Skeletal muscle tissue (tissue), 4 donors: ENCODE measurements around the gene ANKS3. TPM values are rescaled to one million over a fixed set of nuclear protein-coding genes. Genes with fewer than 3 reads are reported as not detected.

Experiments used
- H3K27ac ChIP-seq: one replicate; pipeline ENCODE4 v1.7.0; 2013; ENCODE audit warnings: mild to moderate bottlenecking, low read depth, low read length, inconsistent platforms
- H3K27me3 ChIP-seq, 3 donors: one replicate each; pipeline ENCODE4 v1.7.0; 2013; ENCODE audit warnings: low read length in 3 of 3; ENCODE audit not compliant: control insufficient read depth in 3 of 3, insufficient read depth in 3 of 3
- H3K36me3 ChIP-seq, 3 donors: one replicate each; pipeline ENCODE4 v1.7.0; 2013; ENCODE audit warnings: low read length in 3 of 3; ENCODE audit not compliant: control insufficient read depth in 3 of 3, insufficient read depth in 3 of 3
- H3K4me1 ChIP-seq, 3 donors: one replicate each; pipeline ENCODE4 v1.7.0; 2013; ENCODE audit warnings: low read length in 3 of 3, mild to moderate bottlenecking in 3 of 3; ENCODE audit not compliant: control insufficient read depth in 3 of 3, insufficient read depth in 3 of 3
- H3K4me3 ChIP-seq, 3 donors: one replicate each; pipeline ENCODE4 v1.7.0; 2013; ENCODE audit warnings: low read length in 3 of 3
- H3K9ac ChIP-seq, 3 donors: one replicate each; pipeline ENCODE4 v1.7.0; 2013; ENCODE audit warnings: low read length in 3 of 3, mild to moderate bottlenecking in 3 of 3, moderate library complexity in 2 of 3, low read depth in 1 of 3
- H3K9me3 ChIP-seq, 3 donors: one replicate each; pipeline ENCODE4 v1.7.0; 2013; ENCODE audit warnings: low read length in 3 of 3; ENCODE audit not compliant: control insufficient read depth in 3 of 3
- total RNA-seq: library from RNA; depleted of rRNA; stranded (reverse); fragments of >200 nt; gene quantifications from one replicate; pipeline ENCODE4 v1.2.3, GENCODE V29; 2014
- donor health status: Osteomylitis.

Gene ANKS3
- total RNA-seq, 1 donor from 2014 or later: 15.1 TPM

DNA sequence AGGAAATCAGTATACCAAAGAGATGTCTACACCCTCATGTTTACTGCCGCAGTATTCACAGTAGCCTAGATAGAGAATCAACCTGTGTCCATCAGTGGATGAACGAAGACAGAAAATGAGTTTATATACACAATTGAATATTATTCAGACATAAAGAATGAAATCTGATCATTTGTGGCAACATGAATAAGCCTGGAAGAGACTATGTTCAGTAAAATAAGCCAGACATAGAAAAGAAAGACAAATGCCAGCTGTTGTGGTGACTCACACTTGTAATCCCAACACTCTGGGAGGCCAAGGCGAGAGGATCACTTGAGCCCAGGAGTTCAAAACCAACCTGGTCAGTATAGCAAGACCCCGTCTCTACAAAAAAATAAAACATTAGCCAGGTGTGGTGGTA lies 24.6 kb downstream of the ANKS3 start:
- peaks cover 18 to 32% (median 29%) of the 10 kb centered on the region in 3 donors for H3K36me3 ChIP-seq

DNA sequence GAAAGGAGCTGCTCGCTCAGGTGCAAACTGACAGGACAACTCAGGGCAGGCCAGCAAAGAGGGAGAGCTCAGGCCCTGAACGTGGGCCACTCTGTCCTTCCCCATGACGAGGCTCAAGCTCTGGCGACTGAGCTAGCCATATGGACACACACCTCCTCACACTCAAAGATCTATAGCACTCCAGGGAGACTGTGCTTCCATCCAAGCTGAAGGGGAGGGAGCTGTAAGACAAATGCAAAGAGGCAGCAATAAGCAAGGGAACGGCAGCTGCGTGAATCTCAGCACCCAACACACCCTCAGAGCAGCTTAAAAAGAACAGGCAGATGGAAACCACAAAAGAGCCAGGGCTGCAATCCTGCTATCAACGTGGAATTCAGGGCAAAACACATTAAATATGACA lies 27.2 kb downstream of the ANKS3 start:
- Histone ChIP-seq H3K36me3 (peaks cover 20 to 37% (median 32%) of the 10 kb centered on the region in 3 donors), H3K9me3 (no peaks in the 10 kb centered on the region), H3K9ac (peak overlapping the region in 1 of 3 donors; percentile 8), H3K4me3 (no peak overlapping the region), H3K27me3 (no peaks in the 10 kb centered on the region), H3K27ac (no peak overlapping the region), H3K4me1 (no peaks in the 10 kb centered on the region)

More for the DNA sequence above, 24.6 kb downstream of the ANKS3 start:
- Histone ChIP-seq H3K9me3 (no peaks in the 10 kb centered on the region), H3K27me3 (no peaks in the 10 kb centered on the region), H3K4me1 (no peaks in the 10 kb centered on the region), H3K4me3 (no peak overlapping the region), H3K27ac (no peak overlapping the region), H3K9ac (no peak overlapping the region)

DNA sequence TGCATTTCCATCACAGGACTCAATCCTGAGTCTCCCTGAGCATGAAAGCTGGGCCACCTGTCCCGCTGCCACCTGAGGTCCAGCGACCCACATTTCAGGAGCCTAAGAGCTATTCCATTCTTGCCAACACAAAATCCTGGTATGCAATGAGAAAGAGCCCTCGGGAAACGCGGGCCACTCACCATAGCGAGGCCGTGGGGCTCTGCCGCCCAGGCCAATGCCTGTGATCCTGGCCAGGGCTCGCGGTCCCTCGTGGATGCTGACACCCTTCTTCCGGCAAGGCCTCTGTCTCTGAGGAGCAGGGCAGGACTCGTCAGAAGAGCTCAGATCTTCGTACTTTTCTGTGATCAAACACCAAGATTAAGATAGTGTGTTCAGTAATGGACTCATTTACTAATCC lies 29.2 kb downstream of the ANKS3 start:
- H3K4me1 ChIP-seq: no peaks in the 10 kb centered on the region
- H3K36me3 ChIP-seq: peaks cover 37 to 49% (median 44%) of the 10 kb centered on the region in 3 donors
- H3K27ac ChIP-seq: no peak overlapping the region

DNA sequence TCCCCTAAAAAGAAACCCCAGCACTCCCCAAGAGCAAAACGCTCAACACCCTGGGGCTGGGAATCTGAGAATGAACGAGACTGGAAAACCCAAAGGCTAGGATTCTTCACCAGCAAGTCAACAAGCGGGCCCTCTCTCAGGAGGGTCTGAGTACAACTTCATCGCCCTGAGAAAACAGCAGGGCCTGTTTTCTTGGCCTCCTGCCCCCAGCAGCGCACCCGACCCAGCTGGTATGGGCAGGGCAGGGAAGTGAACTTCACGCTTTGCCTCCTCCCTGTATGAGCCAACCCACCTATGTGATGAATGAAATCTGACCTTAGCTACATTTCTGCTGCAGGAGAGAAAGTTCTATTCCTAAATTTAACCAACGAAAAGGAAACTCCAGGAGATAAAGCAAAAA lies 29.6 kb downstream of the ANKS3 start:
- no peaks in the 10 kb centered on the region for H3K4me1 ChIP-seq
- H3K27me3 ChIP-seq: no peaks in the 10 kb centered on the region
- H3K36me3 ChIP-seq: peaks cover 40 to 54% (median 47%) of the 10 kb centered on the region in 3 donors
- H3K9ac ChIP-seq: no peak overlapping the region
- H3K27ac ChIP-seq: no peak overlapping the region
- H3K4me3 ChIP-seq: no peak overlapping the region
- no peaks in the 10 kb centered on the region for H3K9me3 ChIP-seq

More for the DNA sequence above, 29.2 kb downstream of the ANKS3 start:
- Histone ChIP-seq H3K9me3 (no peaks in the 10 kb centered on the region), H3K9ac (no peak overlapping the region), H3K27me3 (no peaks in the 10 kb centered on the region), H3K4me3 (no peak overlapping the region)

DNA sequence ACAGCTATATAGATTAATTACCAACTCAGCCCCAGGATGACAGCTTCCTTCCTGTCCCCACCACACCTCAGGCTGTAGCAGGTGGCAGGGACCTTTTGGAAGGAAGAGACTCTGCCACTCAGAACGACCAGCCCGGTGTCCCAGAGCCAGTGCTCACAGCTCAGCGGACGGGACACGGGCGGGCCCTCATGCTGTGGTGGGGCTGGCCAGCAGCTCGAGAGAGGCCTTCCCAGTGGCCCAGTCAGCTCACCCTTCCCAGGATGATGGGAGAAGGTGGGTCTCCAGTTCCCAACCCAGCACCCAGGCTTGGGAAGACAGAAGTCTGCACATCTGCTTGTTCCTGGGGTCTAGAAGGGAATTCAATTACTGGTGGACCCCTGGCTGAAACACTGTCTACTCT lies 30.2 kb downstream of the ANKS3 start:
- H3K4me3 ChIP-seq: no peak overlapping the region
- H3K9ac ChIP-seq: no peak overlapping the region
- no peaks in the 10 kb centered on the region for H3K4me1 ChIP-seq
- H3K27ac ChIP-seq: no peak overlapping the region
- H3K36me3 ChIP-seq: peaks cover 46 to 59% (median 53%) of the 10 kb centered on the region in 3 donors
- H3K9me3 ChIP-seq: no peaks in the 10 kb centered on the region
- H3K27me3 ChIP-seq: no peaks in the 10 kb centered on the region

DNA sequence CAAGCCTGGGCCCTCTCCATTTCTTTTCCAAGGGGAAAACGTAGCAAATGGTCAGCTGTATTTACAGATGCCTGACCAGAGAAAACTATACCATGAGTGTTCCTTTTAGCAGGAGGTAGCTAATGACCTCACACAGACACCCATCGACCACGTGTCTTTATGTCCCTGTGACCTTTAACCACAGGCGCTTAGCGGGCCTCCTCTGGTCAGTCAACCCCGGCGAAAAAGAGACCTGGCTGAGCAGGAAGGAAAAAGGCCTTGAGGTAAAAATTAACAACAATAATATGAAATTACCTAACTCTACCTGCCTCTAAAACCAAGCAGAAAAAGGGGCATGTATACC lies 31.6 kb downstream of the ANKS3 start:
- Histone ChIP-seq H3K4me1 (no peaks in the 10 kb centered on the region), H3K27me3 (no peaks in the 10 kb centered on the region), H3K36me3 (peaks cover 53 to 66% (median 58%) of the 10 kb centered on the region in 3 donors), H3K27ac (no peak overlapping the region), H3K4me3 (no peak overlapping the region), H3K9ac (no peak overlapping the region), H3K9me3 (no peaks in the 10 kb centered on the region)

DNA sequence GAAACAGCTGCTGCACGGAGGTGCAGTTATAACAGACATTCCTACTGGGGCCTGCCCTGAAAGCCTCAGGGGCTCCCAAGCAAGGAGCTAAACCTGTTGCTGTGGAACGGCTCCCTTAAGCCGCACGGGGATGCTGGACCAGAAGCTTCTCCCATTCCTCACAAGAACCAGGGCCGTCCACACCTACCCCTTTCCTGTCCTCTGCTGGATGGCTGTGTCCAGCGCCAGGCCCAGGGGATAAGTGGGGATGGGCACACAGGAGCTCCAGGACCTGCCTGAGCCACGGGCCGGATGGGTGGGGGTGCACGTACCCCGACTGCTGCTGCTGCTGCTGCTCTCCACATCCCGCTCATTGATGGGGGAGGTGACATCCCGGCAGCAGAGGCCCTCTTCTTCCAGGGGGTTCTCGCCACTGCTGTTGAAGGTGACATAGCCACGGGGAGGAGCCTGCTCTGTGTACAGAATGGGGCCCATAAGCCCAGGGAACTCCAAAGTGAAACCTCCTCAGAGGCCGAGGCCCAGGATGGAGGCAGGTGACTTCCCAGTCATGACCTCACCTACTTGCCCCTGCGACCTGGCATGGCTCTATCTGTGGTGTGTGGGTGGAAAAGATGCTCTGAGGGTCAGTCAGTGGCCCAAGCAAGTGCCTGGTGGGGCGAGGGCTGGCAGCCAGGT lies 32.1 kb downstream of the ANKS3 start:
- Histone ChIP-seq H3K4me3 (no peak overlapping the region), H3K4me1 (no peaks in the 10 kb centered on the region), H3K27ac (no peak overlapping the region), H3K9ac (no peak overlapping the region), H3K9me3 (no peaks in the 10 kb centered on the region), H3K27me3 (no peaks in the 10 kb centered on the region), H3K36me3 (peaks cover 55 to 67% (median 60%) of the 10 kb centered on the region in 3 donors)

DNA sequence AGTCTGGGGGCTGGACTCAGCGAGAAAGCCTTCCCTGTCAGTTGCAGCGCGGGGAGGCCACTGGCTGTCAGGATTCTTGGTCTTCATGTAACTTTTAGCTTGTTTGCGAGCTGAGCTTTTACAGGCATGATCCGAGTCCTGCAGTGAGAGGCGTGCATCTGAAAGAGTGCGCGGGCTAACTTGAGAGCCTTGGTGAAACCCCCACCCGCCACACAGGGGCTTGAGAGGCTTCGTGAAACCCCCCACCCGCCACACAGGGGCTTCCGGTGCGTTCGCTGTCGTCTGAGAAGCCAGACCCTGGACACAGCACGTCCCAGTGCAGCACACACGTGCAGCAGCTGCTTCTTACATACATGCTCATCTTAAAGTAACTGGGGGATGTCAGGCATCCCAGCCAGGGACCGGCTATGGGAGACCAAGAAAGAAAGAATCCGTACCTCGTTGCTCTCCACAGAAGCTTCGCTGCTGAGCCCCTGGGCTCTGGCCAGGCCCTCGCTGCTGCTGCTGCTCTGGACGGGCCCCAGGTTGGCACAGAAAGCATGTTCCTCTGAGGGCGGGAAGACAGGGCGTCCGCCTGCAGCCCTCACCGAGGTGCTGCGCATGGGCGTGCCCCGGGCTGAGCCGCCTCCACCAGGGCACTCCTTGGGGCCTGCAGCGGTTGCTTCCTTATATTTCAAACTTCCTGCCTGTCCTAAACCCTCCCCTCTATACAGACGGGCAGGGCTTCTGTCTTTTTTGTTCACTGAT lies 32.9 kb downstream of the ANKS3 start:
- H3K4me1 ChIP-seq: peaks cover 0 to 1% (median 0%) of the 10 kb centered on the region in 3 donors
- no peak overlapping the region for H3K27ac ChIP-seq
- no peak overlapping the region for H3K4me3 ChIP-seq
- H3K36me3 ChIP-seq: peaks cover 52 to 63% (median 60%) of the 10 kb centered on the region in 3 donors
- H3K27me3 ChIP-seq: no peaks in the 10 kb centered on the region
- H3K9ac ChIP-seq: no peak overlapping the region
- H3K9me3 ChIP-seq: no peaks in the 10 kb centered on the region

DNA sequence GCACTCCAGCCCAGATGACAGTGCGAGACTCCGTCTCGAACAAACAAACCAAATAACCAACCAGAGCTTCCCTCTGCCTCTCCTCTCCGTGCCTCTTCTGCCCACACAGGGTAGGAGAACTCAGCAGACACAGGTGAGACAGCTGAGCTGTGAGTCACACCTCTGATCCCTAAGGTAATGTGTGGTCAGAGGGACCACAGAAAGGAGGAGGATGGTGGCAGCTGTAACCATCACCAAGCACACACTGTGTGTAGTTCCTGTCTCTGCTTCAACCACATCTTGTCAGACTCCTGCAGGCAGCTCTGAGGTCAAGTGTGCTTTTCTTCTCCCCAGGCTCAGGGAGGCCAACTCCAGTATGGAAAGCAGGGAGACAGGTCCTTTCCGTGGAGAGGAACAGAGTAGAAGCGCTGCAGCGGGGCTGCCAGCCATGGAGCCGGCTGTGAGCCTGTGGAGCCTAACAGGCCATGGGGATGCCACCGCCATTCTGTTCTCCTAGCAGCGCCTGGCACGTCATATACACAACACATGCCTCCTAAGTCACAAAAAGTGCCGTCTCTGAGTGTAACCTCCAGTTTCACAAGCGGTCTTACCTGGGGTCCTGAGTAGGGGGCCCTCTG lies 33.6 kb downstream of the ANKS3 start:
- Histone ChIP-seq H3K36me3 (peaks cover 57 to 70% (median 67%) of the 10 kb centered on the region in 3 donors), H3K27me3 (no peaks in the 10 kb centered on the region), H3K9me3 (no peaks in the 10 kb centered on the region)

DNA sequence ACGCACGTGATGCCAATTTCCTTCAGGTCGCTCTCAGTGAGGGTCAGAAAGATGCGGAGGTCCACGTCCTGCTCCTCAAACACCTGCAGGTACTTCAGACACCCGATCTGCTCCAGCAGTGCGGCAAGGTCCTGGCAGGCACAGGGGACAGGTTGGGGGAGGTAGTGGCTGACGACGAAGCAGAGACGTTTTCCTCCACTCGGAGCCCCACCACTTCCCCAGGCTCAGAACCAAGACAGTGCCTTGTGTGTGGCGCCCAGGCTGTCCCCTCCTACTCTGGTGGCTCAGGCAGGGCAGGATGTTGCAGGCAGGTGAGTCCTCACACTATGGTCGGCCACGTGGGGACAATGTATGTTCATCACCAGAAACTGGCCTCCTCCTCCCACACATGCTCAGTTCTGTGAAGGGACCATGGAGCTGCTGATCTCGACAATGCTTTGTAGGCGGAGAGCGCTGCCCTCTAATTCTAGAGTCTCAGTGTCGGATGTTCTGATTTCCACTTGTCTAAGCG lies 35.0 kb downstream of the ANKS3 start:
- Histone ChIP-seq H3K27ac (no peak overlapping the region), H3K9me3 (no peaks in the 10 kb centered on the region), H3K9ac (no peak overlapping the region), H3K4me1 (peaks cover 5 to 16% (median 9%) of the 10 kb centered on the region in 3 donors), H3K4me3 (no peak overlapping the region), H3K27me3 (no peaks in the 10 kb centered on the region), H3K36me3 (peaks cover 56 to 66% (median 65%) of the 10 kb centered on the region in 3 donors)

More for the DNA sequence above, 33.6 kb downstream of the ANKS3 start:
- H3K9ac ChIP-seq: no peak overlapping the region
- H3K4me1 ChIP-seq: peaks cover 4 to 8% (median 5%) of the 10 kb centered on the region in 3 donors
- no peak overlapping the region for H3K27ac ChIP-seq
- no peak overlapping the region for H3K4me3 ChIP-seq
